GM18520 (cell line): ENCODE results near the gene HOXB13.

Source experiments
- ATAC-seq: cut with Tn5 transposase; IDR thresholded peaks from one replicate; pipeline ENCODE4 v1.9.1; 2021; ENCODE audit not compliant: unreplicated experiment

HOXB13 gene

DNA sequence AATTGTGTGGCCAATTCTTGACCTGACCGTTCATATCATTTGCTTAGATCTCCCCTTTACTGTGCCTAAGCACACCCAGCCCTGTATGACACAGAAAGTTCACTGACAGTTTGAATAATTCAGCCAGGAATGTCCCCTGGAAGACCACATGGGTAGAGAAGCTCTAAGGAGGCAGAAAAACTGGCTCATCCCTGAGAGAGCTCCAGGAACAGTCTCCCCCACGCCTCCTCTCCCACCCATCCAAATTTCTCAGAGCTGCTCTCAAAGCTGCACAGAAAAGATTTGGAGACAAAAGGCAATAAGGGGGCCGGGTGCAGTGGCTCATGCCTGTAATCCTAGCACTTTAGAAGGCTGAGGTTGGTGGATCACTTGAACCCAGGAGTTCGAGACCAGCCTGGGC is 17.4 kb downstream of the HOXB13 start:
- ATAC-seq: no peak

DNA sequence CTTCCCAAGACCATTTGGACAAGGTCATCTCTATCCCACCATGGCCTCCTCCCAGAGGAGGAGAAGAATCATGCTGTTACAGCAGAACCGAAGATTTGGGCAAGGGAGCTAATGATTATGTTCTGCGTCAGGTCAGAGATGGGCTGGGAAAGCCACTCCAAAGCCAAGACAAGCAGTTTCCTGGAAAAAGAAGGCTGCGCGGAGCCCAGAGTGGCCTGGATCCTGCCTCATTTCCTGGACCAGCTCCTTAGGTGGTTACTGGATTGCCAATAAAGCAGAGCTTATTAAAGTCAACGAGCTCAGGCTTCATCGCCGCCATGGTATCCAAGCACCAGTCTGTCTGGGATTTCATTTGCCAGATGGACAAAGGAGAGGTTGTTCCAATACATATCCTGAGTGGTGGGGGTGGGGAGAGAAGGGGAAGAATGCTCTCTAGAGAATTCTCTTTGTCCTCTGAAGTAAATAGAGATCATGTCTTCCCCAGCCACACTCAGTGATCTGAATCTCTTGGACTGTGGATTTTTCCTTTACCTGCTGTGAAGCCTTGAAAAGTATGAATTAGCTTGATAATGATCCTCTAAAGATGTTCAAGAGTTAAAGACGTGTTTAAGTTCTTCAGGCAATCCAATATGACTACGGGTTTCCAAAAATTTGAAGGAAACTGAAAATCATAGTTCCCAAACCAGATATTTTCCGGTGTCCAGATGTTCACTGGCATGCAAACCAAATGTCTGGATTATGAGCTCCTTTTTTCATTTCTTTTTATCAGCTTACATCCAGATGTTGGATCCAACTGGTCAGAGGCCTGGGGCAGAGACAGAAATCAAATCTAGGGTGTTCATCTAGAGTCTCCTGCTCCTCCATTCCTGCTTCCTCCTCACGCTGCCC is 23.9 kb downstream of the HOXB13 start:
- no peak for ATAC-seq

DNA sequence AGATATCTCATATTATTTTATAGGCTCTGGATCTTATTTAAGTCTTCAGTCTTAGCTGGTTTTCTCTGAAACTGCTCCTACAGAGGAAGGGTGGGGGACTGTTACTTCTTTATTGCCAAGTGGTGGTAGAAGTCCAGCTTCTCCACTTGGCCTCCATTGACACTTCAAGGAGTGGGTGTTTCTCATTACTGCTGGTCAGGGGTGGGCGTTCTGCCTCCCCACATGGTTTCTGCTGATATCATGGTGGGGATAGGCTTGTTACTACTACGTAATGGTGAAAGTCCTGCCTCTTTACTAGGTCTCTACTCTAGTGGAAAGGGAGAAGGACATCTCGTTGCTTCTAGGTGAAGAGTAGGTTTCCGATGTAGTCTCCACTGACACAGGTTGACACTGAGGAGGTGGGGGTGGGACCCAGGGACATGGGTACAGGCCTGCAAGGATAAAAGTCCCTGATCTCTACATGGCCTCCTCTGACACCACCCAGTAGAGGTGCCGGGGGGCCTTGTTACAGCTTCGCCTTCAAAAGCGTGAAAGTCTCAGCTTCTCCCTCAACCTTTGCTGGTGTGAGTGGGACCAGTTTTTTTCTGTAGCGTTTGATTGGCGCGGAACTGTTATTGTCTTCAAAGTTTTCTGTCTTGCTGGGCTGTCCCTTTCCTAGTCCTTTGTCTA is 26.6 kb downstream of the HOXB13 start:
- ATAC-seq: no peak

DNA sequence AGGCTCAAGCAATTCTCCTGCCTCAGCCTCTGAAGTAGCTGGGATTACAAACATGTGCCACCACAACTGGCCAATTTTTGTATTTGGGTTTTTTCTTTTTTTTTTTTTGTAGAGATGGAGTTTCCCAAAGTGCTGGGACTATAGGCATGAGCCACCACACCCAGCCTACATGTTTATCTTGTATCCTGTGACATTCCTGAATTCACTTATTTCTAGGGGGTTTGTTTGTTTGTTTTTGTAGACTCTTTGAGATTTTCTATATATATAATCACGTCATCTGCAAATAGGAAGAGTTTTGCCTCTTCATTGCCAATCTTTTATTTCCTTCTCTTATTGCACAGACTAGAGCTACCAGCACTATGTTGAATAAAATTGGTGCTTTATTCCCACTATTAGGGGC is 35.4 kb downstream of the HOXB13 start:
- no peak for ATAC-seq

DNA sequence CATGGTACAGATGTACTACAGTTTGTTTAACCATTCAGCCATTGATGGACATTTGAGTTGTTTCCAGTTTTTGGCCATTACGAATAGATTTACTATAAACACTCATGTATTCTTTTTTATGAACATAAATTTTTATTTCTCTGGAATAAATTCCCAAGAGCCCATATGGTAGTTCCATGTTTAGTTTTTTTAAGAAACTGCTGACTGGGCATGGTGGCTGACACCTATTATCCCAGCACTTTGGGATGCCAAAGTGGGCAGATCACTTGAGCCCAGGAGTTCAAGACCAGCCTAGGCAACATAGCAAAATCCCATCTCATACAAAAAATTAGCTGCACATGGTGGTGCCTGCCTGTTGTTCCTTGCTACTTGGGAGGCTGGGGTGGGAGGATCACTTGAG is 36.5 kb downstream of the HOXB13 start:
- ATAC-seq: no peak

DNA sequence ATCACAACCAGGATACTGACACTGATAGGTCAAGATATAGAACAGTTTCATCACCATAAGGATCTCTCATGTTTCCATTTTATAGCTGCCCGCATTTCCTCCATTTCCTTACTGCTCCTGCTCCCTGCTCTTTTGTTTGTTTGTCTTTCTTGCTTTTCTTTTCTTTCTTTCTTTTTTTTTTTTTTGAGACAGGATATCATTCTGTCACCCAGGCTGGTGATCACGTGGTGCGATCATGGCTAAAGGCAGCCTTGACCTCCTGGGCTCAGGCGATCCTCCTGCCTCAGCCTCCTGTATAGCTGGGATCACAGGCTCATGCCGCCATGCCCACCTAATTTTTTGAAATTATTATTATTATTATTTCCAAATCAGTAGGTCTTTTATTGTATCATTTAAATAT is 37.9 kb downstream of the HOXB13 start:
- ATAC-seq: no peak

DNA sequence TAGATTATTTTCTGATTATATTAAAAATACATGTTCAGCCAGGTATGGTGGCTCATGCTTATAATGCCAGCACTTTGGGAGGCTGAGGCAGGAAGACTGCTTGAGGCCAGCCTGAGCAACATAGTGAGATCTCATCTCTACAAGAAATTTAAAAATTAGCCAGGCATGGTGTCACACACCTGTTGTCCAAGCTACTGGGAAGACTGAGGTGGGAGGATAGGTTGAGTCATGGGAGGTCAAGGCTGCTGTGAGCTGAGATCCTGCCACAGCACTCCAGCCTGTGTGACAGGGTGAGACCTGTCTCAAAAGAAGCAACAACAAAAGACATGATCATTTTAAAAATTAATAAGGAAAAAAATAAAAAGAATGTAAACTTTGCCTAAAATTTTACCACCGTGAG is 46.9 kb downstream of the HOXB13 start:
- no peak for ATAC-seq

DNA sequence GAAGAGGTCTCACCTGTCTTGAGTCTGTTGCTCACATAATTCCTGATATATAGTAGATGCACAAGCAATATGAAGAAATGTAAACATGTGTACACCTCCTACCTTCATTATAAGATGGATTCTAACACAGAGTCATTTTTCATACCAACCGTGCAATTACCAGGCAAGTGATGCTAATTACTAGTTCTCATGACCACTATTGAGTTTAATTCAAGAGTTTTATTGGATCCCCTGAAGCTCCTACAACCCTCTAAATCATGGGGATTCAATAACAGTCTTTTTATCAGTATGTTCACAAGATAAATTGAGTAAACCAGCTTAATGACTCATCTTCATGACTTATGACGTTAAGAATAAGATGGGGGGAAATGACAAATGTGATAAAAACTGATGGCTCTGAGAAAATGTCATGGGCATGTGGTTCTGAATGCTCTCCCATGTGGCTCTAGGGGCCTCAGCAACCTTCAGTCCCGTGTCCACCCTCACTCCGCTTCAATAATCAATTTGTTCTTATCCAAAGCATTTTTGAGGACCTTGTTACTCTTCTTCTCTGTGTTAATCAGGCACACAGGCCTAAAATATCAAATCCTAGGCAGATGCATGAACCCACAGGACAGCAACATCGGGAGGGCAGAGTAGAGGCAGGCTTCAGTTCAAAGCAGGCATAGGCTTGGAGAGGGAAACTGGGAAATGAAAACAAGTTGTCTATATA is 49.0 kb downstream of the HOXB13 start:
- ATAC-seq: no peak

DNA sequence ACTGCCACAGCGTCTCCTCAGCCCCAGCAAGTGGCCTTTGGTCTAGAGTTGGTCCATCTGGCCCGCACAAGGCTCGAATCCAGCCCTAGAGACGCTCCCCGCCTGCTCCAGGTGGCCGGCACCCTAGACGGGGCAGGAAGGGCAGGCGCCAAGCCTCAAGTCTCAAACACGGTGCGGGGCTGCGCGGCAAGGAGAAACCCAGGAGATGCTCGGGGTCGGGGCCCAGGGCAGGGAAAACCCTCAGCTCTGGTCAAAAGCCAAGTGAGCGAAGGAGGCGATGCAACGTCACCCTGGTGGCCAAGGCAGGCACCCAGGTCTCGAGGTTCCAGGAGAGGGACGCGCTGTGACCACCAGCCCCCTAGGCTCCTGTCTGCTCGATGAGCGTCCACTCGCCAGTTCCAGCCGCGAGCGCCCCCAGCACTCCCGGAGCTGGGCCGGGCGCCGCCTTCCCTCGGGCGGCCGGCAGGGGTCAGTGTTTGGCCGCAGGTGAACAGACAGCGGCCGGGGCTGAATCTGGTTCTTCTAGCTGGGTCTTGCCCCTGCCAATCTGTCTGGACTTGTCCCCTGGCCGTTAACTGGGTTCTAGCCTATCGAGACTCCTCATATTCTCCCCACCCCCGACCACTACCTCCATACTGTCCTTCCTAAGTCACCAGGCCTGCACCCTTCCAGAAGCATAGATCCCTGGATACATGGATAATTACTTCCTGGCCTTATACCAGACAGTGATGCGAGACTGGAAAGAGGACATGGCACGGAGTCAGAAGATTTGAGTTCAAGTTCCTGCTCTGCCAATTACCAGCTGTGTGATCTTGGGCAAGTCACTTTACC is 50.2 kb downstream of the HOXB13 start:
- ATAC-seq: no peak

DNA sequence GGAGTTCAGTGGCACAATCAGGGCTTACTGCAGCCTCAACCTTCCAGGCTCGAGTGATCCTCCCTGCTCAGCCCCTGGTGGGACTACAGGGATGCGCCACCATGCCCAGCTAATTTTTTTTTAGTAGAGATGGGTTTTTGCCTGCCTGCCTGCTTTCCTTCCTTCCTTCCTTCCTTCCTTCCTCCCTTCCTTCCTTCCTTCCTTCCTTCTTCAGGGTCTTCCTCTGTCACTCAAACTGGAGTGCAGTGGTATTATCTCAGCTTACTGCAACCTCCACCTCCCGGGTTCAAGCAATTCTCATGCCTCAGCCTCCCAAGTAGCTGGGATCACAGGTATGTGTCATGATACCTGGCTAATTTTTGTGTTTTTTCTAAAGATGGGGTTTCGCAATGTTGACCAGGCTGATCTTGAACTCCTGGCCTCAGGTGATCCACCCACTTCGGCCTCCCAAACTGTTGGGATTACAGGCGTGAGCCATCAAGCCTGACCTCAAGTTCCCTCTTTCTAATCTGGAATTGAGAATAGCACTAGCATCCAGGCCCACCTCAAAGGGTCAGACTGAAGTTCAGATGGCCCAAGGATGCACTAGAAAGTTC is 51.5 kb downstream of the HOXB13 start:
- no peak for ATAC-seq
